Lower lobe of right lung (tissue), 2 donors: ENCODE data around the gene PTCD1. TPM values are rescaled to one million over a fixed set of nuclear protein-coding genes. Genes with fewer than 3 reads are reported as not detected.

Experiments
- ATAC-seq, 2 donors: fragments of 200-7000 bp; cut with Tn5 transposase; one replicate each; pipeline ENCODE4 v1.9.1; 2020 to 2022; ENCODE audit warnings: mild to moderate bottlenecking in 2 of 2, moderate library complexity in 2 of 2
- DNase-seq: peaks from one replicate; pipeline ENCODE4 v3.0.0-alpha.2; 2020
- H3K27ac ChIP-seq: fragments of 200-600 bp; one replicate; pipeline ENCODE4 v1.8.0; 2022
- H3K27me3 ChIP-seq: fragments of 200-600 bp; one replicate; pipeline ENCODE4 v1.8.0; 2022; ENCODE audit warnings: low read depth
- H3K36me3 ChIP-seq: fragments of 200-600 bp; one replicate; pipeline ENCODE4 v1.8.0; 2022; ENCODE audit warnings: mild to moderate bottlenecking
- H3K4me1 ChIP-seq: fragments of 200-600 bp; one replicate; pipeline ENCODE4 v1.8.0; 2022
- H3K4me3 ChIP-seq: fragments of 200-600 bp; one replicate; pipeline ENCODE4 v1.8.0; 2022; ENCODE audit warnings: mild to moderate bottlenecking
- H3K9me3 ChIP-seq: fragments of 200-600 bp; one replicate; pipeline ENCODE4 v1.8.0; 2022
- CTCF ChIP-seq: fragments of 200-600 bp; IDR thresholded peaks from one replicate; pipeline ENCODE4 v1.8.0; 2022; ENCODE audit warnings: antibody characterized with exemption, mild to moderate bottlenecking
- intact Hi-C: fragments of 100-400 bp; cut with DNase I; formaldehyde crosslinking; loops from one replicate; pipeline ENCODE4 v1.11.0; 2022
- total RNA-seq: library from RNA; stranded (reverse); fragmentation: NEBNext Ultra II Directional; extraction: Animal tissue kit (Norgen Biotek cat#: 25700); gene quantifications from one replicate; pipeline ENCODE4 v1.2.1, GENCODE V29; 2021
- donor health status: DM: no; HTN: yes; CAD: no; lungs with severe emphysema.

PTCD1 gene
- total RNA-seq, 1 donor from 2014 or later, result 6.8 TPM

GRCh38 chr7:99368750-99369389 is 69.7 kb downstream of the PTCD1 start:
- Histone ChIP-seq H3K36me3 (peaks cover 43% of the 10 kb centered on the region), H3K4me1 (peaks cover 20% of the 10 kb centered on the region), H3K4me3 (no peak overlapping the region), H3K27ac (peak overlapping the region; percentile 76), H3K9me3 (no peaks in the 10 kb centered on the region), H3K27me3 (no peaks in the 10 kb centered on the region)
- peak; percentile 47 for DNase-seq
- intact Hi-C loops, result no loop called here
- peak; percentile 69 to 78 for ATAC-seq
- TF ChIP-seq CTCF, result no peak

Other genes starting within 250 kb of the PTCD1 start
- 0.71 TPM for gene KPNA7, start 230.7 kb downstream of the PTCD1 start, total RNA-seq
- gene MYH16, start 166.0 kb downstream of the PTCD1 start, total RNA-seq, result not detected
- gene ARPC1A, start 112.9 kb downstream of the PTCD1 start, total RNA-seq, result 109 TPM
- 236 TPM for gene ARPC1B, start 64.1 kb downstream of the PTCD1 start, total RNA-seq
- gene PDAP1, start 30.2 kb downstream of the PTCD1 start, total RNA-seq, result 61.6 TPM
- gene BUD31, start 29.8 kb downstream of the PTCD1 start, total RNA-seq, result 64.2 TPM
- gene CPSF4, start 145 bp upstream of the PTCD1 start, total RNA-seq, result 26.8 TPM
- 210 TPM for gene ATP5MF, start 27.4 kb upstream of the PTCD1 start, total RNA-seq
- 11.1 TPM for gene ZNF789, start 34.1 kb upstream of the PTCD1 start, total RNA-seq
- gene ZNF394, start 61.5 kb upstream of the PTCD1 start, total RNA-seq, result 32.9 TPM
- gene ZKSCAN5, start 65.9 kb upstream of the PTCD1 start, total RNA-seq, result 6.2 TPM
- 6.7 TPM for gene FAM200A, start 113.3 kb upstream of the PTCD1 start, total RNA-seq
- gene ZNF655, start 119.8 kb upstream of the PTCD1 start, total RNA-seq, result 71.6 TPM
- gene TMEM225B, start 159.5 kb upstream of the PTCD1 start, total RNA-seq, result 0.30 TPM
- 16.5 TPM for gene ZSCAN25, start 178.1 kb upstream of the PTCD1 start, total RNA-seq
- 15.5 TPM for gene CYP3A5, start 241.2 kb upstream of the PTCD1 start, total RNA-seq